NCI-H1436 (cell line): Measurements from ENCODE around the gene SARDH.

Experiments used
- DNase-seq: peaks from one replicate; lab custom pipeline; 2025; lab: John Stamatoyannopoulos, UW

SARDH gene

DNA sequence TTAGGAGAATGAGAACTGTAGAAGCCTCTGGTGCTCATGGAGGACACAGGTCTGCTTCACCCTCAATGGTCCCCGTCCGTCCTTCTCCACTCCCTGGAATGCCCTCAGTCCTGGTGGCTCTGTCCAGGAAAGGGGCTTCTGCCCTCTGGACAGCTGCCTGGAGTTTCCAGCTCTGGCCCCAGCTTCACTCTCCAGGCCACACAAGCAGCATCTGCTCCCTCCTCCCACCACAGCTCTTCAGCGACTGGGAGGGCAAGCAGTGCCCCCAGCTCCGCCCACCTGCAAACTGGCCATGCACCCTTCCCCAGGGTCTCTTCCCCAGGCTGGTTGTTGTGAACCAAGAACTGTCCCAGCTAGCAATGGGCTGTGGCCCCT is 4.7 kb downstream of the SARDH start:
- DNase-seq, result no peak

DNA sequence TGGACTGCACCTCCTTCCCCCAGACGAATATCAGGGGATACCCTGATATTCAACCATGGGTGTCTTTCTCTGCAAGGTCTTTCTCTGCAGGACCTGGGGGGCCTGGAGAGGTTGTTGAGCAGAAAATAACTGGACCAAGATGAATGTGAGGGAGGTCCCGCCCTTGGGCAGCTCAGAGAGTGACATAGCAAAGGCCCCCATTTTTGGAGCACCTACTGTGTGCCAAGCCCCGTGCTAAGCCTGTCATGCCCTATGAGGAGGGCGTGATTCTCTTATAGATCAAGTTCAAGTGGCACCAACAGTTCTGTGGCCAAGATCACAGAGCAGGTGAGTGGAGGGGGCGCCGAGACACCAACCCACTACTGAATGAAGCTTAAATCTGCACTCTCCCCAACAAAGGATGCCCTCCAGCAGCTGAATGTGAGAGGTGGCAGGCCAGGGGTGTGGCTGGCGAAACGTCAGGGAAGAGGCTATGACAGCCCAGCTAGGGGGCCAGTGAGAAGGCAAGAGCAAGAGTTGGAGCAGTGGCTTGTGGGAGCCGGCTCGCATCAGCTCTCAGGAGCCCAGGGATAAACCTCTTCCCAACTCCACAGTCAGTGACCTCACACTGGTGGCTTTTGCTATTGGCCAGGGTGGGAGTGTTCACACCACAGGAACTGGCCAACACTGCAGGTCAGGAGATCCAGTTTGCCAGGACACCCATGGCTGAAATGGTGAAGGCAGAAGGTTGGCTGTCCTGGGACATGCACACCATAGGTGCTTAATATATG is 5.3 kb downstream of the SARDH start:
- no peak for DNase-seq

DNA sequence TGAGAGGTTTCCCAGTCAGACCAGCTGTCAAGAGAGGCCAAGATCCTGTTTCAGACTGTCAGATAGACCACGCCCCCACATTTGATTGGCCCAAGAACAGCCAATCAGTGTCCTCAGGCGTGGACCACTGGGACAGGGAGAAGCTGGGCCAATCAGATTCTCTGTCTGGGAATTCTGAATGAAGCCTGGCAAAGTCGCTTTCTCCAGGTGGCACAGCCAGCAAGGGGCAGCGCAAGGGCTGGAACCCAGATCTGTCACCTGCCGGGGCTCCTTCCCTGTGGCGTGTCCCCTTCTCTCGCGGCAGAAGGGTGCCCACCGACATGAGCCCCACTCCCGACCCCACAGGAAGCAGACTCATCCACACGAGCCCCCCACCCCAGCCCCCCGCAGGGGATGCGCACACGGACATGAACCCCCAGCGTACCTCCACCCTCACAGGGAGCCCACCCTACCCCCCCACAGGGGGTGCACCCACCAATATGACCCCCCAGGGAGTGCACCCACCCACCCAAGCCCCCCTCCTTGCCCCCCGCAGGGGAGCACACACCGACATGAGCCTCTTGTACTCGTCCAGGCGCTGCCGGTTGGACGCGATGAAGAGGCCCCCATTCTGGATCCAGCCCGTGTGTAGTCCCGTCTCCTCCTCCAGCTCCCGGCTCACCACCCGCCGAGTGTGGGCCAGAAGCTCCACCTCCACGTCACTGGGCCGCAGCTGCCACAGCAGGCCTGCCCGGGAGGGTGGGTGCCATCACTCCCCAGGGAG is 6.1 kb downstream of the SARDH start:
- peak; percentile 69 for DNase-seq

DNA sequence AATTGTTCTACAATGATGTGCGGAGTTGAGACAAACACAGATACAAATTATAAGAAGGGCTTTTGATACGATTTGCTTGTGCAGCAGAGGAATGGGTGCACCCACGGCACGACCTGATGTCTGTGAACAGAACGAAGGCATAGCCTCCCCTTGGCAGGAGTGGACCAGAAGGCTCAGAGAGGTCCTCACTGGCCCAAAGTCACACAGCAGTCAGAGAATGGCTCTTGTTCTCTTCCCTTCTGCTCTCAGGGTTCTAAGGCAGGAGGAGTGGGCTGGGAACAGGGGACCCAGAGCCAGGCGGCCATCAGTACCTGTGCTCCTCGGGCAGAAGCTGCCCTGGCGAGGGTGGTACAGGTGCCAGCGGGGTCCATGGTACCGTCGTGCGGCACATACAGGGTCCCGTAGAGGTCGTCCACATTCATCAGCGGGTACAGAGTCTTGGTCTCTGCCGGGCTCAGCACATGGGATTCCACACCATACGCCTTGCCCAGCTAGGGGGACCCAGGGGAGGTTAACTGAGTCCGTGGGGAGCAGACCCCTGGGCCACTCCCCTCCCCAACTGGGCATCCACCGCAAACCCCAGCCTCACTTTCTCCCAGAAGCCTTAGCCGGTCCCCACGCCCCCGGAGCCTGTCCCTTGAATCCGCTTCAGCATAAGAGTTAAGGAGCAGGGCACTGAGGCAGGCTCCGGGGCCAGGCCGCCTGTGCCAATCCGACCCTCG is 7.0 kb downstream of the SARDH start:
- DNase-seq, result no peak

DNA sequence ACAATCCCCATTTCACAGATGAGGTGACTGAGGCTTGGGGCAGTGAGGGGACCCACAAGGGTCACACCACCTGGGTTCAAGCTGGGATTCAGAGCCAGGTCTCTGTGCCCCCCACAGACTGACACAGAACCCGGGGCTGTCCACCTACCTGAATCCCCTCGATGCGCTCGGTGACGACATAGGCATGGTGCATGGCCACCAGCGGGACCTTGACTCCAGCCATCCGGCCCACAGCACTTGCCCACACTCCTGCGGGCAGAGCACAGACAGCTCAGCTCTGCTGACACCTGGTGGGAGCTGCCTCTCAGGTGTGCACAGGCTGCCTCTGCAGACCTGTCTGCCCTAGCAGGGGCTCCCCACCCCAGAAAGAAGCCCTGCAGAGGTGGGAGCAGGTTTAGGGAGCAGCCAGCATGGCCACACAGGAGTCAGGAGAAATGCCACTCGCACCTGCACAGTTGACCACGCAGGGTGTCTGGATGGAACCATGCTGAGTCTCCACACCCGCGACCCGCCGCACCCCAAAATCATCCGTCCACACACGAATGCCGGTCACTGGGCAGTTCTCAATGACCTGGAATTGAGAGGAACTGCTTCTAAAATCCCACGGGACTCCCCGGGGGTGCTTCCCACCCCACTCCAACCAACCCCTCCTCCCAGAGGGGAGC is 8.4 kb downstream of the SARDH start:
- no peak for DNase-seq

DNA sequence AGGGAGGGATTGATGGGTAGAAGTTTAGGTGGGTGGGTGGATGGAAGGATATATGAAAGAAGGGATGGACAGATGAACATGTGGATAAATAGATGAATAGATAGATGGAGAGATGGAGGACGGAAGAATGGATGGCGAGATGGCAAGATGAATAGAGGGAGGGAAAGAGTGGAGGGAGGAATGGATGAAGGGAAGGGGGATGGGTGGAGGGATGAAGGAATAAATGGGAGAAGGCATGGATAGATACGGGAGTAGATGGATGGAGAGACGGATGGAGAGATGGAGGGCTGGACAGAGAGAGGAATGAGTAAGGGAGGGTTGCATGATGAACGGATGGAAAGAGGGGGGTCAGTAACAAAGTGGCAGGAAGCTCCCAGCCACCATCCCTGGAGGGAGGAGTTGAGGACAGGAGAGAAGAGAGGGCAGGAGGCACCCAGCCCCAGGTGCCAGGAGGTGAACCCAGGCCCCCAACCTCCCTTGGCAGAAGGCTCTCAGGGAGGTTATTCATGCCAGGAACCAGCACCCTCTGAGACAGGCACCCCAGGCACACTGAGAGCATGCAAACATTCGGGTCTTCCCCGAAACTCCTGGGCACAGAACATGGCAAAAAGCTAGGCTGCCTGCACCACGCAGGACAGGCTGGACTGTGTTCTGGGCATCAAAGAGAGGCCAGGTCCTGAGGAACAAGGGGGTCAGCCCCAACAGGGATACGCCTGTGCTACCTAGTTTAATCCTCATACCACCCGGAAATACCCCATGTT is 9.1 kb downstream of the SARDH start:
- no peak for DNase-seq

DNA sequence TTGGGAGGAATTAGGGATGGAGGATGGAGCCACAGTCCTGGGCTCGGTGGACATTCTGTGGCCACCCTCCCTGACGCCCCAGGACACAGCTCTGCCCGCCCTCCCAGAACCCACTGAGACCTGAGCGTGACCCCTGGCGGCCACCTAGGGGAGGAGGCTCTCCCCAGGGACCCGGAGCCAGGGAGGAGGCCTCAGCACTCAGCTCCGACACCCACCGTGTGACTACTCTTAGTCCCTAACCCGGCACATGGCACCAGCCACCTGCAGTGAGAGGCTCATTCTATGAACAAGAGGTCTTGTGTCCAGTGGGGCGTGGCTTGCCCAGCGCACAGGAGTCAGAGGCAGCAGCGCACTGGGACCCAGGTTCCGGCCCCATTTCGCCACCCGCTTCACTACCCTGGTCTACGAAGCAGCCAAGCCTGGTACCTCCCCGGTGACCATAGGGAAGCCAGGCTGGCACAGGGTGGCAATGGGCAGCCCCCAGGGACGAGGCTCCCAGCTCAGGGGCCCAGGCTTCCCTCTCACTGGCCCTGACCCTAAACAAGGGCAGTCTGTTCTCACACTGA is 10.2 kb downstream of the SARDH start:
- no peak for DNase-seq

DNA sequence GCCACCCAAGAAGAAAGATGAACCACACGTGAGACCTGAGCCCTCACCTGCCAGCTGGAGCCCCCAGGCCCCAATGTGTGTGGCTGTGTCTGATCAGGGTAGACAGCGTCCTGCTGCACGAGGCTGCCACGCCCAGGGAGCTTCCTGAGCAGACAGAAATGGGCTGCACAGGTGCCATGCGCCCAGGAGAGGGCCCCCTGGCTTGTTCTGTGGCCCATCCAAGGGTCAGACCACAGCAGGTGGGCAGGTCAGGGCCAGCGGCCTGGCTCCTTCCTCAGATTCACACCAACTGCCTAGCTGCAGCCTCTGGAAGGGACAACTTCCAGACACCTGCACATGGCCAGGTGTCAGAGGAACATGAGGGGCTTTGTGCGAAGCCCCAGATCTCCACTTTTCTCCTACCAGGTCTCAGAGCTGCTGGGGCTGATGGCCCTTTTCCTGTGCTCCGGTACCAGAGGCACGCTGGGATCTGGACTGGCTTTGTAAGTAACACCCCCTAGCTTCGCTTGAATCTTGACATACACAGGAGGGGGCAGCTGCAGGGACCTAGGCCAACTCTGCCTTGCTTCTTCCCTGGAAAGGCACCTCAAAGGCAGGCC is 10.8 kb downstream of the SARDH start:
- DNase-seq, result no peak

DNA sequence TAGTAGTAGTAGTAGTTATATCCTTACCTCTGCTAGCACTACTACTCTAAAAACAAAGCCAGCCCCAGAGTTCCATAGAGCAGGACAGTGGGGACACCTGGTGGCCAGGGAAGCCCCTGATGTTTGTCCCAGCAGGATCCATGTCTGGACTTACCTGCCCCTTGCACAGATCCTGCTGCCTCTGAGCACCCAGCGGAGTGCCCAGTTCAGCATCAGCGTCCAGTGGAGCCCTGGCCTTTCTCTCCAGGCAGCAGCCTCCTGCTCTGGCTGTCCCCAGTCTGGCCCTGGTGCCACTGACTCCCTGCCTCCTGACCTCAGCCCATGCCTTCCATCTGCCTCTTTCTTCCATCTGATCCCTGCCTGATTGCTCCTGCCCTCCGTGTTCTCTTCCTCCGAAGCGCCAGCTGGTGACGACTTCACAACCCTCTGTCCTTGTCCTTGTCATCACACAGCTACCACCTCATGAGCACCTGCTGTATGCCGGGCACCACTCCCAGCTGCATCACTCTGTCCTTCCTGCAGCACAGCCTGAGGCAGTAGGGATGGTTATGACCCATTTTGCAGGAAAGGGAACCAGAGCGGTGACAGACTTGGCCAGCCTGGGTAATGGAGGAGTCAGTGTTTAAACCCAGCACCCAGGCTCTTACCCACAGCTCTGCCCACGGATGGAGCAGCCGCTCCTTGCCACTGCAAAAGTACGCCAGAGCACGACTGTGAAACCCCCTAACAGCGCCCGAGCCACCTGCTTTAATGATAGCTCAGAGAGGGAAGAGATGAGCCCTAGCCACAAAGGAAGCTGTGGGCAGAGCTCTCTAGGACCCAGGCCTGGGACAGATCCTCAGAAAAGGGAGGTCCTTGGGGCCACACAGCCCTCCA is 11.5 kb downstream of the SARDH start:
- peak; percentile 53 for DNase-seq

DNA sequence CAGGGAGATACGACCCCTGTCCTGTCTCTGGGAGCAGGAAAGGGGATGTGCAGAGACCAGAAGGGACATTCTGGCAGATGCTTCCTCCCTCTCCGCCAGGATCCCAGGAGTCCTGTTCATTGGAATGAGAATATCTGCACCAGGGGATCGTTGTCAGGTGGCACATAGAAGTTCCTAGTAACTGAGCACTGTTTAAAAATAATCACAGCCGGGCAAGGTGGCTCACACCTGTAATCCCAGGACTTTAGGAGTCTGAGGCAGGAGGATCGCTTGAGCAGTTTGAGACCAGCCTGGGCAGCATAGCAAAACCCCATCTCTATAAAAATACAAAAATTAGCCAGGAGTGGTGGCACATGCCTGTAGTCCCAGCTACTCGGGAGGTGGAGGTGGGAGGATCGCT is 12.3 kb downstream of the SARDH start:
- no peak for DNase-seq

DNA sequence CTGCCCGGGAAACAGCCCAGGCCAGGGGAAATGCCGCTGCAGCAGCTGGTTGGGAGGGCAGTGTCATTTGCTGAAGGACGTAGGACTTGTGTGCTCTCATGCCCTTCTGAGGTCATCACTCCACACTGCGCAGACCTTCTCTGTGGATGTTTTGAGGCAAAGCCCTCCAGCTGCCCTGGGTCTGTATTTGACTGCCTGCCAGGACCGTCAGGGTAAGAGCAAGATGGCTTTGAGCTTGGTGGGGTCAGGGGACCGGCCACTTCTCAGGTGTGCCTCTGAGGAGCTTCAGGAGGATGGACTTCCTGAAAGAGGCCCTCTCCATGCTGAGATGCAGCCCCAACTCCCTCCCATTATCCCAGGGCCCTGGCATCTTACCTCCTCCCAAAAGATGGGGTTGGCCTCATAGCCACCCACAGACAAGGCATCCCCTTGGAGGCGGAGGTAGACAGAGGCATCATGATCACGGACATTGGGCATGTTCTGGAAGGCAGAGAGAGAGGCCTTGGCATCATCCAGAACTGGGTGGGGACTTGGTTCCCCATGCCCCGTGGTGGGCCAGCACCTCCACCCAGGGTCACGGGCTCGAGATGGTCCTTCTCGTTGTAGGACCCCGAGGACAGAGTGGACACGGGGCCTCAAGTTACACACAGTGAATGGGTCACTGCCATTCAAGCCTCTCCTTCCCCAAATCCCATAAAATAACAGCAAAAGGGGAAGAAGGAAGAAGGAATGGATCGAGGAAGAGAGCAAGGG is 19.4 kb downstream of the SARDH start:
- no peak for DNase-seq

DNA sequence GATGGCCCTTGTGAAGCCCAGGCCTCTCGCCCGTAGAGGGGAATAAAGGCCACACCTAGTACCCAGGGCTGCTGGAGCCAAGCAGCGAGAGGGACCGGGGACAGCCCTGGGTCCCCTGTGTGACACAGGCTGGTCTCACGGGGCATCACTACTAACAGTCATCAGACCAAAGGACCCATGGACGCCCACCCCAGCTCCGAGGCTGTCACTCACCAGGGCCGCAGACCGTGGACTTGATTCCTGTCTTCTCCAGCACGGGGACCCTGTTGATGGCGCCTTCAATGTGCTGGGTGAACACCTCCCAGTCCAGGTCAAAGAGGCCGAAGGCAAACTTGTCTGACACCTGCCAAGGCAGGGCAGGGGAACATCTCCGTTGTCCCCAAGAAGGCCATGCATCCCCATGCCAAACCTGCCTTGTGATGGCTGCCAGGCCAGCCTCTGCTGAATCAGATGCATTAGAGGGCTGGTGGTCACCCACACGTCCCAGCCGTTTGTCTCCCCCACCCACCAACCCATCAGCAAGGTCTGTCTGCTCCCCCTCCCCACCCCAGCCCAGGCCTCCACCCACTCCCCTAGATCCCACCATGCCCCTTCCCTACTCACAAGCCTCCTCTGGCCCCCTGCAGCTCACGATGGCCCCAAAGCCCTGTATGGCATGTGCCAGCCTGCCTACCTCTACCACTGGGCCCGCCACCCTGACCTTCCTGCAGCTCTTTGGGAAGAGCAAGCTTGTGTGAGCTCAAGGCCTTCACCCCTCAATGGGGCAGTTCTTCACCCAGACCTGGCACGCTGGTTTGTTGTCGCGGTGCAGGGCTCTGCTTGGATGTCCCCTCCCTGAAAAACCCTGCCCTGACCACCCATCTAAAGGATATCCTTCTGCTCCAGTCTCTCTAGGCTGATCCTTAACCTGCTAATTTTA is 20.8 kb downstream of the SARDH start:
- no peak for DNase-seq

DNA sequence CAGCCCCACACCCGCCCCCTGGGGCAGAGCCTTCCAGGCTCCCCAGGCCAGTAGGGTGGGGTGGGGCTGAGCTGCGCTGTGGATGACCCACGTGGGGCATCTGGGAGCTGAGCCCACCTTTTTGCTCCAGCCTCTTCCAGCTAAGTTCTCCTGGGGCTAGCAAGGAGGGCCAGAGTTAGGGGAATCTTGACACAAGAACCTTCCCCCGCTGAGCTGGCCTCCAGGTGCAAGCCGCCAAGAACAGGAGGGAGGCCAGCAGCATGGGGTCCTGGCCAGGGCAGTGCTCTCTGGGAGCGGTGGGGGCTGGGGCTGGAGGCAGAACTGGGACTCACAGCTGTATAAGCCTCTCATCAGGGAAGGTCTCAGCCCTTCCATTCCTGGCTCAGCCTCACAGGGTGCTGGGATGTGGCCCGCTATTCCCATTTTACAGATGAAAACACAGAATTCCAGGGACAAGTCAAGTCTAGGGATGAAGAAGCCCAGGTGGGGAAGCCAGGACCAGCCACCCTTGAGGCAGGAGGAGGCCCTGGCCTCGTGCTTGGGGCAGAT is 21.5 kb downstream of the SARDH start:
- no peak for DNase-seq

DNA sequence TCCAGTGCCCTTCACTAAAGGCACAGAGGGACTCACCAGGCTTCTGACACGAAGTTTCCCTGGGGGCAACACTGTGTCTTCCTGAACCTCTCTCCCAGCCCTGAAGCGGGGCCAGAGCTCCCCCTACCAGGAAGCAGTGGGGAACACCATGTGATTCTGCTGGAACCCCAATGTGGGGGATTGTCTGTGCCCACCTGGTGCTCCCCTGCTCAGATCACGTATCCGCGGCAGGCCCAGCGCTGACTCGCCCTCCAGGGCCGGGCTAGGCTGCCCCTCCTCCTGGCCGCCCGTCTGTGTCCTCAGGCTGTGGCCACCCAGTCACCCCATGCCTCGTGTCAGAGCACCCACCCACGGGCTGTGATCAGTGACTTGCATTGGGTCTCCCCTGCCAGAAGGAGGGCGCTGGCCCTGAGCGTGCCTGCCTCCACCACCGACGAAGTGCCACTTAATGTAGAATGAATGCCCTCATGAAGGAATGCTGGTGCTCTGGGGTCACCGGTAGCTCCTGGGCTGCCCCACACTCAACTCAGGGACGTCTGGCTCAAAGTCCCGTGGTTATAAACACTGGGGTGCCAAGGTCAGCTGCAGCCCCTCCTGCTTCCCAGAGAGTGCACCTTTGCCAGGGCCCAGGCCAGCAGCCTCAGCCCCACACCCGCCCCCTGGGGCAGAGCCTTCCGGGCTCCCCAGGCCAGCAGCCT is 22.1 kb downstream of the SARDH start:
- DNase-seq, result peak; percentile 75

DNA sequence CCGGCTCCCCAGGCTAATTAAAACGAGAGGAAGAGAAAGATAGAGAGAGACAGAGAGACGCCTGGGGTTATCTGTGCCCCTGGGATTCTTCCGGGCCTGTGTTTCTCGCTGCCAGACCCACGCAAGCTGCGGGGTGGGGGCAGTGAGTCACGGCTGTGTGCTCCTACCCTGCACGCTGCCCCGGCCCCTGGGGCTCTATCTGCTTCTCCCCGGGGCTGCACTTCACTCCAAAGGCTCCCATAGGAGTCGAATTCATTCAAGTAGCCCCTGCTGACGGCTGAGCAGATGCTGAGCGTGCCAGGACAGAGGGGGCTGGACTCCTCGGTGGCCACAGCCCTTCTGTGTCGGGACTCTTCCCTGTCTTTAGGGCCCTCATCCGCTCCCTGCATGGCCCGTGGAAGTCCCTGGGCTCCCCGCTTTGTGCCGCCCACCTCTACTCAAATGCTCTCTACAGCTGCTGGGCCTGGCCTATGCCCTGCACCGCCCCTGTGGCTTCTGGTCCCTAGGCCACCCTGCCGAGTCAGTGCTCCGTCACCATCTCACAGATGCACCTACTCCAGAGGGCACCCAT is 22.8 kb downstream of the SARDH start:
- no peak for DNase-seq

DNA sequence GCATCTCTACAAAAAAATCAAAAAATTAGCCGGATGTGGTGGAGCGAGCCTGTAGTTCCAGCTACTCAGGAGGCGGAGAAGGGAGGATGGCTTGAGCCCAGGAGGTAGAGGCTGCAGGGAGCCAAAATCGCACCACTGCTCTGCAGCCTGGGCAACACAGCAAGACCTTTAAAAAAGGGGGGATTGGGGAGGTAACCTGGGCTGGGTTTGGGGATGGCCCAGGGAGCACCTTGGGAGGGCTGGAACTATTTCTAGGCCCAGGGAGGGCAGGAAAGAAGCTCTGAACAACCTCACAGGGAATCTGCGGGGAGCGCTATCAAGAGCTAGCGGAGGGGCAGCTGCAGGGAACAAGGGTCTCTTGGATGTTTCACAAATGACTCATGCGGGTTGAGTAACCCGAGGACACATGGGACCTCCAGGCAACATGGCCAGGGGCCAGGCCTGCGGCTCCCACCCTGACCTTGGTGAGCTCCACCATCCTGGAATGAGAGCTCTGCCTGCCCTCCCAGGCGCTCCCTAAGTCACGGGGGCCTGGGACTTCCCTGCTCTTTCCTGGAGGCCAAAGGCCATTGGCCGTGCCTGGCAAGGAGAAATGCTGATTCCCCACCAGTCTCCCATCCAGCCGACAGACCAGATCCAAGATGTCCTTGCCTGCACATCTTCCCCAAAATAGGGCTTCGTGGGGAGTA is 23.4 kb downstream of the SARDH start:
- no peak for DNase-seq
